ENCODE measurements around the gene CC2D2B.
"Not testable (repeated sequence)": the region's sequence is repeated elsewhere in the genome, so short reads cannot be mapped to it uniquely, and the experiment has no call there.

The CC2D2B gene

GRCh38 chr10:95873139-95873538, 34.6 kb upstream of the CC2D2B start:
- H3K27me3 ChIP-seq (ENCODE audit: control insufficient read depth in 1 of 2, insufficient read depth in 2 of 2, low read length in 2 of 2): no peaks in the 10 kb centered on the region
- H3K9ac ChIP-seq (ENCODE audit: low read length in 2 of 2): no peak overlapping the region
- no peak overlapping the region for H3K27ac ChIP-seq (ENCODE audit: low read length)
- H3K4me1 ChIP-seq (ENCODE audit: control insufficient read depth, insufficient read depth, low read length): no peaks in the 10 kb centered on the region
- H3K9me3 ChIP-seq (ENCODE audit: control insufficient read depth in 2 of 2, low read length in 2 of 2): no peaks in the 10 kb centered on the region
- H3K36me3 ChIP-seq (ENCODE audit: control insufficient read depth in 2 of 2, insufficient read depth in 2 of 2, low read length in 2 of 2): peaks cover 0 to 14% of the 10 kb centered on the region in 2 donors
- H3K4me3 ChIP-seq (ENCODE audit: low read length in 2 of 2): no peak overlapping the region

DNA sequence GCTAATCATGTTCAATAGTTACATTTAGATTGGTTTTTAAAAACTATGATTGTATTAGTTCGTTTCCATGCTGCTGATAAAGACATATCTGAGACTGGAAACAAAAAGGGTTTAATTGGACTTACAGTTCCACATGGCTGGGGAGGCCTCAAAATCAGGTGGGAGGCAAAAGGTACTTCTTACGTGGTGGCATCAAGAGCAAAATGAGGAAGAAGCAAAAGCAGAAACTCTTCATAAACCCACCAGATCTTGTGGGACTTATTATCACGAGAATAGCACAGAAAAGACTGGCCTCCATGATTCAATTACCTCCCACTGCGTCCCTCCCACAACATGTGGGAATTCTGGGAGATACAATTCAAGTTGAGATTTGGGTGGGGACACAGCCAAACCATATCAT, 34.1 kb upstream of the CC2D2B start:
- Histone ChIP-seq H3K4me1 (ENCODE audit: control insufficient read depth, insufficient read depth, low read length) (no peaks in the 10 kb centered on the region), H3K36me3 (ENCODE audit: control insufficient read depth in 2 of 2, insufficient read depth in 2 of 2, low read length in 2 of 2) (peaks cover 0 to 14% of the 10 kb centered on the region in 2 donors), H3K4me3 (ENCODE audit: low read length in 2 of 2) (no peak overlapping the region), H3K27me3 (ENCODE audit: control insufficient read depth in 1 of 2, insufficient read depth in 2 of 2, low read length in 2 of 2) (no peaks in the 10 kb centered on the region), H3K9me3 (ENCODE audit: control insufficient read depth in 2 of 2, low read length in 2 of 2) (no peaks in the 10 kb centered on the region), H3K27ac (ENCODE audit: low read length) (no peak overlapping the region), H3K9ac (ENCODE audit: low read length in 2 of 2) (no peak overlapping the region)

DNA sequence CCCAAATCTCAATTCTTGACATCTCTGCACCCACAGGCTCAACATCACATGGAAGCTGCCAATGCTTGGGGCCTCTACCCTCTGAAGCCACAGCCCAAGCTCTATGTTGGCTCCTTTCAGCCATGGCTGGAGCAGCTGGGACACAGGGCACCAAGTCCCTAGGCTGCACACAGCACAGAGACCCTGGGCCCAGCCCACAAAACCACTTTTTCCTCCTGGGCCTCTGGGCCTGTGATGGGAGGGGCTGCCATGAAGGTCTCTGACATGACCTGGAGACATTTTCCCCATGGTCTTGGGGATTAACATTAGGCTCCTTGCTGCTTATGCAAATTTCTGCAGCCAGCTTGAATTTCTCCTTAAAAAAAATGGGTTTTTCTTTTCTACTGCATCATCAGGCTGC, 33.0 kb upstream of the CC2D2B start:
- not testable (repeated sequence) for H3K9ac ChIP-seq (ENCODE audit: low read length in 2 of 2); H3K27me3 ChIP-seq (ENCODE audit: control insufficient read depth in 1 of 2, insufficient read depth in 2 of 2, low read length in 2 of 2); H3K9me3 ChIP-seq (ENCODE audit: control insufficient read depth in 2 of 2, low read length in 2 of 2); H3K27ac ChIP-seq (ENCODE audit: low read length); H3K4me3 ChIP-seq (ENCODE audit: low read length in 2 of 2); H3K4me1 ChIP-seq (ENCODE audit: control insufficient read depth, insufficient read depth, low read length)
- peaks cover 0 to 14% of the 10 kb centered on the region in 2 donors for H3K36me3 ChIP-seq (ENCODE audit: control insufficient read depth in 2 of 2, insufficient read depth in 2 of 2, low read length in 2 of 2)

- Histone ChIP-seq H3K4me1 (ENCODE audit: control insufficient read depth, insufficient read depth, low read length) (no peaks in the 10 kb centered on the region), H3K27ac (ENCODE audit: low read length) (no peak overlapping the region), H3K36me3 (ENCODE audit: control insufficient read depth in 2 of 2, insufficient read depth in 2 of 2, low read length in 2 of 2) (peaks cover 0 to 12% of the 10 kb centered on the region in 2 donors)
Measured at GRCh38 chr10:95876756-95877155, 31.0 kb upstream of the CC2D2B start.

GRCh38 chr10:95877881-95878280, 29.9 kb upstream of the CC2D2B start:
- no peak overlapping the region for H3K27ac ChIP-seq (ENCODE audit: low read length)

More at GRCh38 chr10:95876756-95877155, 31.0 kb upstream of the CC2D2B start:
- no peak overlapping the region for H3K4me3 ChIP-seq (ENCODE audit: low read length in 2 of 2)
- H3K9me3 ChIP-seq (ENCODE audit: control insufficient read depth in 2 of 2, low read length in 2 of 2): no peaks in the 10 kb centered on the region
- H3K27me3 ChIP-seq (ENCODE audit: control insufficient read depth in 1 of 2, insufficient read depth in 2 of 2, low read length in 2 of 2): no peaks in the 10 kb centered on the region
- H3K9ac ChIP-seq (ENCODE audit: low read length in 2 of 2): no peak overlapping the region

DNA sequence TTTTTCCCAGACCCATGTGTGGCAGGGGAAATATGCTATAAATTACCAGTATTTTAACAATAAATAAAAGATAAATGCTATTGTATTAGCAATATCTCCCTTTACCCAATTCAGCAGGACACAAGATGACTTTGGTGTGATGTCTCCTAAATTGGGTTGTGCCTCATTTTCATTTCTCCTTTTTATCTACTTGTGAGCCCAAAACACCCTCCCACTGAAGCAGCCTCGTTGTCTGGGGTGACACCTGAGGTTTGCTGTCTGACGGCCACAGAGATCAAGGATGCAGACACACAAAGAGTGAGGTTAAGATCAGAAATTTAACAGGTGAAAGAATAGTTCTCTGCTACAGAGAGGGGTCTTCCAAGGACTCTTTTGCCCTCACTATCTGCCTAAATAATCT, 27.1 kb upstream of the CC2D2B start:
- Histone ChIP-seq H3K9me3 (ENCODE audit: control insufficient read depth in 2 of 2, low read length in 2 of 2) (no peaks in the 10 kb centered on the region), H3K4me1 (ENCODE audit: control insufficient read depth, insufficient read depth, low read length) (no peaks in the 10 kb centered on the region), H3K4me3 (ENCODE audit: low read length in 2 of 2) (no peak overlapping the region), H3K27ac (ENCODE audit: low read length) (no peak overlapping the region), H3K9ac (ENCODE audit: low read length in 2 of 2) (no peak overlapping the region), H3K36me3 (ENCODE audit: control insufficient read depth in 2 of 2, insufficient read depth in 2 of 2, low read length in 2 of 2) (peaks cover 0 to 2% of the 10 kb centered on the region in 2 donors), H3K27me3 (ENCODE audit: control insufficient read depth in 1 of 2, insufficient read depth in 2 of 2, low read length in 2 of 2) (no peaks in the 10 kb centered on the region)

More at GRCh38 chr10:95877881-95878280, 29.9 kb upstream of the CC2D2B start:
- Histone ChIP-seq H3K9me3 (ENCODE audit: control insufficient read depth in 2 of 2, low read length in 2 of 2) (no peaks in the 10 kb centered on the region), H3K4me1 (ENCODE audit: control insufficient read depth, insufficient read depth, low read length) (no peaks in the 10 kb centered on the region), H3K27me3 (ENCODE audit: control insufficient read depth in 1 of 2, insufficient read depth in 2 of 2, low read length in 2 of 2) (no peaks in the 10 kb centered on the region), H3K4me3 (ENCODE audit: low read length in 2 of 2) (no peak overlapping the region), H3K9ac (ENCODE audit: low read length in 2 of 2) (no peak overlapping the region), H3K36me3 (ENCODE audit: control insufficient read depth in 2 of 2, insufficient read depth in 2 of 2, low read length in 2 of 2) (peaks cover 0 to 4% of the 10 kb centered on the region in 2 donors)

DNA sequence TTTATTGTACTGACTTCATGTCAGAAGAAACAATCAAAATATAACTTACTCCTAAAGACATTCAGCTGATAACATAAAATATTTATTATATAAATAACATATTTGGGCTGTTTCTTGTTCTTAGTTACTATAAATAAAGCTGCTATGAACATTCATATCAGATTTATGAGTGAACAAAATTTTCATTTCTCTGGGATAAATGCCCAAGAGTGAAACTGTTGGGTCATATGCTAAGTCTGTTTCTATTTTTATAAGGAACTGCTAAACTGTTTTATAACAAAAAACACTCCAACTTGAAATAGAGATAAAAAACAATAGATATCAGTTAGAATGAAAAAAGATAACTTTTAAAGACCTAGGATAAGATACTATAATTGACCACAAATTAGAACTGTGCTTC, 26.5 kb upstream of the CC2D2B start:
- Histone ChIP-seq H3K36me3 (ENCODE audit: control insufficient read depth in 2 of 2, insufficient read depth in 2 of 2, low read length in 2 of 2) (peaks cover 0 to 2% of the 10 kb centered on the region in 2 donors), H3K4me3 (ENCODE audit: low read length in 2 of 2) (no peak overlapping the region), H3K4me1 (ENCODE audit: control insufficient read depth, insufficient read depth, low read length) (no peaks in the 10 kb centered on the region), H3K9ac (ENCODE audit: low read length in 2 of 2) (no peak overlapping the region), H3K27me3 (ENCODE audit: control insufficient read depth in 1 of 2, insufficient read depth in 2 of 2, low read length in 2 of 2) (no peaks in the 10 kb centered on the region), H3K27ac (ENCODE audit: low read length) (no peak overlapping the region), H3K9me3 (ENCODE audit: control insufficient read depth in 2 of 2, low read length in 2 of 2) (no peaks in the 10 kb centered on the region)

DNA sequence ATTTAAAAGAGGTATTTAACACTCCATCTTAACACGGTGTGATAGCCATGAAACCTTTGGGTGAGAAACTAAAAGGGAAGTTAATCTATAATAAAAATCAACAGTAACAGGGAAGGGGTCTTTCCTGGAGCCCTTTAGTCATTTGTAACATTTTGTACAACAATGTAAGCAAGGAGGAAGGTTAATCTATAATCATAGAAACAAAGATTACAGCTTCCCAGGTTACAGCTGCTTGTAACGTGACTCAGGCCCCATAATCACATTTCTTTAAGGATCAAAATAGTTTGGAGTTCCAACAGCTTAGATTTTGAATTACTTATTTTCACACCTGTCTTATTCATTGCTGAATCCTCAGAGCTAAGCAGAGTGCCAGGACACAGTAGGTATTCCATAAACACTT, 17.9 kb upstream of the CC2D2B start:
- Histone ChIP-seq H3K4me1 (ENCODE audit: control insufficient read depth, insufficient read depth, low read length) (no peaks in the 10 kb centered on the region), H3K36me3 (ENCODE audit: control insufficient read depth in 2 of 2, insufficient read depth in 2 of 2, low read length in 2 of 2) (peaks cover 2 to 8% of the 10 kb centered on the region in 2 donors), H3K9me3 (ENCODE audit: control insufficient read depth in 2 of 2, low read length in 2 of 2) (no peaks in the 10 kb centered on the region), H3K9ac (ENCODE audit: low read length in 2 of 2) (no peak overlapping the region), H3K27me3 (ENCODE audit: control insufficient read depth in 1 of 2, insufficient read depth in 2 of 2, low read length in 2 of 2) (no peaks in the 10 kb centered on the region), H3K4me3 (ENCODE audit: low read length in 2 of 2) (no peak overlapping the region), H3K27ac (ENCODE audit: low read length) (no peak overlapping the region)

DNA sequence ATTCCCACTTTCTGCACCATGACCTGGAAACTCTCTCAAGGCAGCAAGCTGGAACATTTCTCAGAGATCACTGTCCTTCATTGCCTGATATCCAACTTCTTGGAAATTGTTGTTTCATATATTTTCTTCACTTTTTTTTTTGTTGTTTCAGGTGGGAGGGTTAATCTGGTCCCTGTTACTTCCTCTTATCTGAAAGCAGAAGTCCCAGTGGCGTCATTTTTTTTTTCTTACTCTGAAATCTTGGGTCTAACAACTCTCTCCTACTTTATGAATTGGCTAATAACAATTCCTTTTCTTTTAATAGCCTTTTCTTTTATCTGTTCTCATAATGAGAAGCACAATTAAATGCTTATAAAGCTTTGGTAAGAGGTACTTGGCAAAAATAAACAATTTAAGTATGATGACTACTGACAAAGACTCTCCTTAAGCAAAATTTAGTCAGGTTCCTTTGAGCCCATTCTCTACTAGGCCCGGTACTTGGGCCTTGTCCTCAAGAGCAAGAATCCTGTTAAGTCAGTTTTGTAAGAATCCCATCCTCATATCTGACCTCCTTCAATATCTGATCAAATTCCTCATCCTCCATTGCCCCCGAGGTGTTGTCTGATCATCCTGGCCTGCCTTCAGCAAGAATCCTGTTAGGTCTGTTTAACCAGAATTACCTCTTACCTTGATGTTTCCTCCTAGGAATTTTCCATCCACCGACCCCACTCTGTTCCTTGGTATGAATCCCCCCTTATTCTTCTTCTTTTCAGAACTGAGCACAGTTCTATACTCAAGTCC, 11.5 kb upstream of the CC2D2B start:
- Histone ChIP-seq H3K4me3 (ENCODE audit: low read length in 2 of 2) (no peak overlapping the region), H3K4me1 (ENCODE audit: control insufficient read depth, insufficient read depth, low read length) (no peaks in the 10 kb centered on the region), H3K27me3 (ENCODE audit: control insufficient read depth in 1 of 2, insufficient read depth in 2 of 2, low read length in 2 of 2) (no peaks in the 10 kb centered on the region), H3K9ac (ENCODE audit: low read length in 2 of 2) (no peak overlapping the region), H3K27ac (ENCODE audit: low read length) (no peak overlapping the region), H3K36me3 (ENCODE audit: control insufficient read depth in 2 of 2, insufficient read depth in 2 of 2, low read length in 2 of 2) (peaks cover 0 to 17% of the 10 kb centered on the region in 2 donors), H3K9me3 (ENCODE audit: control insufficient read depth in 2 of 2, low read length in 2 of 2) (no peaks in the 10 kb centered on the region)

DNA sequence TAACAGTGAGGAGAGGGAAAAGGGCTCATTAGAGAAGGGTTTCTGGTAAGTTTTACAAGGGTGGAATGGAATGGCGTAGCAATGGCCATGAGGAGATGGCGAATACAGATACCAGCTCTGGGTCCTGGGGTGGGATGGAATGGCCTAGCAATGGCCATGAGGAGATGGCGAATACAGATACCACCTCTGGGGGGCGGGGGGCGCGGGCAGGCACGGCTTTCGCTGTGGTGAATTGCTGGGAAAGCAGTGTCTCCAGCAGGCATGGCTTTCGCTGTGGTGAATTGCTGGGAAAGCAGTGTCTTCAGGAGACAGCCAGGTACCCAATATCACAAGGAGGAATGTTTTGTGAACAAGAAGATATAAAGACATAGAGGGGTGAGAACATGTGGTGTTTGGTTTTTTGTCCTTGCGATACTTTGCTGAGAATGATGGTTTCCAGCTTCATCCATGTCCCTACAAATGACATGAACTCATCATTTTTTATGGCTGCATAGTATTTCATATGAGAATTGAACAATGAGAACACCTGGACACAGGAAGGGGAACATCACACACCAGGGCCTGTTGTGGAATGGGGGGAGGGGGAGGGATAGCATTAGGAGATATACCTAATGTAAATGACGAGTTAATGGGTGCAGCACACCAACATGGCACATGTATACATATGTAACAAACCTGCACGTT, 1.7 kb upstream of the CC2D2B start:
- H3K9me3 ChIP-seq (ENCODE audit: control insufficient read depth in 2 of 2, low read length in 2 of 2); H3K4me1 ChIP-seq (ENCODE audit: control insufficient read depth, insufficient read depth, low read length); H3K4me3 ChIP-seq (ENCODE audit: low read length in 2 of 2); H3K27ac ChIP-seq (ENCODE audit: low read length); H3K9ac ChIP-seq (ENCODE audit: low read length in 2 of 2); H3K36me3 ChIP-seq (ENCODE audit: control insufficient read depth in 2 of 2, insufficient read depth in 2 of 2, low read length in 2 of 2); H3K27me3 ChIP-seq (ENCODE audit: control insufficient read depth in 1 of 2, insufficient read depth in 2 of 2, low read length in 2 of 2): not testable (repeated sequence)
